Uterus (tissue), 2 donors: Measurements from ENCODE around the gene COL5A1.

Experiments
- POLR2A ChIP-seq, 2 donors: fragments of 450-650 bp; IDR thresholded peaks; one replicate each; pipeline ENCODE4 v1.6.1; 2016; ENCODE audit warnings: antibody characterized with exemption in 2 of 2, mild to moderate bottlenecking in 1 of 2, moderate library complexity in 1 of 2
- TF ChIP-seq, protein P1 (sequence below), 4 experiments: fragments of 200-600 bp in 2 of 4; fragments of 450-650 bp in 2 of 4; sonication (generic) in 2 of 4; IDR thresholded peaks; one replicate each; pipeline ENCODE4 v1.5.1; 2016 to 2019; ENCODE audit warnings: antibody characterized with exemption in 4 of 4, mild to moderate bottlenecking in 2 of 4, moderate library complexity in 1 of 4

DNA sequence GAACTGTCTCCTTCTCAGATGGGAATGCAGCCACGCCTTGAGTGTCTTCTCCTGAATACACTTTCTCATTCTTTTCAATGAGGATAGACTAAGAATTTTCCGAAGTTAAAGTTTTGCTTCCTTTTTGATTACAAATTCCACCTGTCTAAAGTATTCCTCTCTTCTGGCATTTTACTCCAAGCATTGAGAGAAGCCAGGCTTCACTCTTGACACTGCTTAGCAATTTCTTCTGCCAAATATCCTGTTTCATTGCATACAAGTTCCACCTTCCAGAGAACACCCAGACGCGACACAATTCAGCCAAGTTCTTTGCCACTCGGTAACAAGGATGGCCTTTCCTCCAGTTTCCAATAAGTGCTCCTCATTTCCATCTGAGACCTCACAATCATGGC lies 35.6 kb upstream of the COL5A1 start:
- TF ChIP-seq, protein P1, sequence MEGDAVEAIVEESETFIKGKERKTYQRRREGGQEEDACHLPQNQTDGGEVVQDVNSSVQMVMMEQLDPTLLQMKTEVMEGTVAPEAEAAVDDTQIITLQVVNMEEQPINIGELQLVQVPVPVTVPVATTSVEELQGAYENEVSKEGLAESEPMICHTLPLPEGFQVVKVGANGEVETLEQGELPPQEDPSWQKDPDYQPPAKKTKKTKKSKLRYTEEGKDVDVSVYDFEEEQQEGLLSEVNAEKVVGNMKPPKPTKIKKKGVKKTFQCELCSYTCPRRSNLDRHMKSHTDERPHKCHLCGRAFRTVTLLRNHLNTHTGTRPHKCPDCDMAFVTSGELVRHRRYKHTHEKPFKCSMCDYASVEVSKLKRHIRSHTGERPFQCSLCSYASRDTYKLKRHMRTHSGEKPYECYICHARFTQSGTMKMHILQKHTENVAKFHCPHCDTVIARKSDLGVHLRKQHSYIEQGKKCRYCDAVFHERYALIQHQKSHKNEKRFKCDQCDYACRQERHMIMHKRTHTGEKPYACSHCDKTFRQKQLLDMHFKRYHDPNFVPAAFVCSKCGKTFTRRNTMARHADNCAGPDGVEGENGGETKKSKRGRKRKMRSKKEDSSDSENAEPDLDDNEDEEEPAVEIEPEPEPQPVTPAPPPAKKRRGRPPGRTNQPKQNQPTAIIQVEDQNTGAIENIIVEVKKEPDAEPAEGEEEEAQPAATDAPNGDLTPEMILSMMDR (IDR thresholded peaks at IDR 0.05) = no peak
- TF ChIP-seq POLR2A (IDR thresholded peaks at IDR 0.05) = no peak
